Measurements from ENCODE around the gene WDR45.

WDR45 gene

DNA sequence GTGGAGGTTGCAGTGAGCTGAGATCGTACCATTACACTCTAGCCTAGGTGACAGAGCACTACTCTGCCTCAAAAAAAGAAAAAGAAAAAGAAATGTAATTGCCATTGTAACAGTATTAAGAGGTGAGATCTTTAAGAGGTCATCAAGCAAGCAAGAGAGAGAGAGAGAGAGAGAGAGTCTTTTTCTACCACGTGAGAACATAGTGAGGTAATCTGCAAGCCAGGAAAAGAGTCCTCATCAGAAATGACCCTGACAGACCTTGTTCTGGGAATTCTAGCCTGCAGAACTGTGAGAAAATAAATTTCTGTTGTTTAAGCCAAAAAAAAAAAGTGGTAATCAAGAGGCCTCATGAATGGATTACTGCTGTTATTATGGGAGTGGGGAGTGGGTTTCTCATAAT lies 29.0 kb upstream of the WDR45 start:
- TF ChIP-seq, protein P1, sequence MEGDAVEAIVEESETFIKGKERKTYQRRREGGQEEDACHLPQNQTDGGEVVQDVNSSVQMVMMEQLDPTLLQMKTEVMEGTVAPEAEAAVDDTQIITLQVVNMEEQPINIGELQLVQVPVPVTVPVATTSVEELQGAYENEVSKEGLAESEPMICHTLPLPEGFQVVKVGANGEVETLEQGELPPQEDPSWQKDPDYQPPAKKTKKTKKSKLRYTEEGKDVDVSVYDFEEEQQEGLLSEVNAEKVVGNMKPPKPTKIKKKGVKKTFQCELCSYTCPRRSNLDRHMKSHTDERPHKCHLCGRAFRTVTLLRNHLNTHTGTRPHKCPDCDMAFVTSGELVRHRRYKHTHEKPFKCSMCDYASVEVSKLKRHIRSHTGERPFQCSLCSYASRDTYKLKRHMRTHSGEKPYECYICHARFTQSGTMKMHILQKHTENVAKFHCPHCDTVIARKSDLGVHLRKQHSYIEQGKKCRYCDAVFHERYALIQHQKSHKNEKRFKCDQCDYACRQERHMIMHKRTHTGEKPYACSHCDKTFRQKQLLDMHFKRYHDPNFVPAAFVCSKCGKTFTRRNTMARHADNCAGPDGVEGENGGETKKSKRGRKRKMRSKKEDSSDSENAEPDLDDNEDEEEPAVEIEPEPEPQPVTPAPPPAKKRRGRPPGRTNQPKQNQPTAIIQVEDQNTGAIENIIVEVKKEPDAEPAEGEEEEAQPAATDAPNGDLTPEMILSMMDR (conservative IDR thresholded peaks at IDR 0.05; ENCODE audit: low read length), result no peak
- no peak for TF ChIP-seq EZH2phosphoT487 (IDR thresholded peaks at IDR 0.05; ENCODE audit: borderline replicate concordance)

DNA sequence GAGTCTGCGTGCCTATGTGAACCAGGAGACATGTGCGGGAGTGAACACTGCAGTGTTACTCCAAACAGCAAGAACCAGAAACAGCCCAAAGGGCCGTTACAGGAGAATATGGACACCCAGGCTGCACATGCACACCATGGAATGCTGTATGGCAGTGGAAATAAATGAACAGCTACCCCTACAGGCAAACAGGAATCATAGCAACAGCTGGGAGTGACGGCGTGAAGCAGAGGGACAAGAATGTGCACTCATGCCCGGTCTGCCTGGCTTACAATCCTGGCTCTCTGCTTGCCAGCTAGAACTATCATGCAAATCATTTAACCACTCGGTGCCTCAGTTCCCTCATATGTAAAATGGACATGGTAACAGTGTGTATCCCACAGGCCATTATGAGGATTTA lies 27.2 kb upstream of the WDR45 start:
- no peak overlapping the region for H2AFZ ChIP-seq (ENCODE audit: low read length)

More for the DNA sequence above, 29.0 kb upstream of the WDR45 start:
- no peak overlapping the region for H3K9ac ChIP-seq (ENCODE audit: low read depth, low read length, poor library complexity, severe bottlenecking)
- no peaks in the 10 kb centered on the region for H3K9me3 ChIP-seq (ENCODE audit: insufficient read depth, low read depth, low read length)
- no peaks in the 10 kb centered on the region for H3K4me1 ChIP-seq (ENCODE audit: insufficient read depth, low read length, poor library complexity, severe bottlenecking)
- H3K79me2 ChIP-seq (ENCODE audit: insufficient read depth, low read length), result no peaks in the 10 kb centered on the region
- H3K27me3 ChIP-seq (ENCODE audit: insufficient read depth, low read length, poor library complexity, severe bottlenecking), result no peaks in the 10 kb centered on the region
- H4K20me1 ChIP-seq (ENCODE audit: insufficient read depth, low read length, poor library complexity, severe bottlenecking), result no peaks in the 10 kb centered on the region
- no peaks in the 10 kb centered on the region for H3K36me3 ChIP-seq (ENCODE audit: insufficient read depth, low read length)
- H3K4me3 ChIP-seq (ENCODE audit: low read length, poor library complexity, severe bottlenecking), result no peak overlapping the region
- no peaks in the 10 kb centered on the region for H3F3A ChIP-seq (ENCODE audit: low read depth)
- H2AFZ ChIP-seq (ENCODE audit: low read length), result no peak overlapping the region
- no peaks in the 10 kb centered on the region for H3K9me2 ChIP-seq (replicated peaks; ENCODE audit: low read depth, low read length)
- H3K4me2 ChIP-seq (ENCODE audit: low read depth, low read length, poor library complexity, severe bottlenecking), result no peak overlapping the region

DNA sequence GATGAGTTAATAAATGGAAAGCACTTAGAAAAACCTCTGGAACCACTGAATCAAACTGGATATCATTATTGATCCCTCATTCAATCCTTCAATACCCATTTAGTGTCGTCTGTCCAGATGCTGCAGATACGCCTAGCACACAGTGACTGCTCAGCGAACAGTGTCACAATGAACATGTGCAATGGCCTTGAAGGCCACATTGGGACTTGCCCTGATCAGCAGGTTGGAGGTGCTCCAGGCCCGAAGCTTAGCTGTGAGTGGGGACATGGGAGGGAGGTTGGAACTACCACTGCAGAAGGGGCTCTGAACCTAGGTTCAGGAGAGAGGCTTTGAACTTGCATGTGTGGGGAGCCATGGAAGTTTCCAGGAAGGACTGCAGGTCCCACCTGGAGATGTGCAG lies 26.6 kb upstream of the WDR45 start:
- Histone ChIP-seq H3K4me3 (ENCODE audit: low read length, poor library complexity, severe bottlenecking) (no peak overlapping the region), H3K36me3 (ENCODE audit: insufficient read depth, low read length) (no peaks in the 10 kb centered on the region), H4K20me1 (ENCODE audit: insufficient read depth, low read length, poor library complexity, severe bottlenecking) (no peaks in the 10 kb centered on the region), H3K9me3 (ENCODE audit: insufficient read depth, low read depth, low read length) (no peaks in the 10 kb centered on the region), H3F3A (ENCODE audit: low read depth) (no peaks in the 10 kb centered on the region), H3K79me2 (ENCODE audit: insufficient read depth, low read length) (no peaks in the 10 kb centered on the region), H3K4me2 (ENCODE audit: low read depth, low read length, poor library complexity, severe bottlenecking) (no peak overlapping the region), H2AFZ (ENCODE audit: low read length) (no peak overlapping the region), H3K27me3 (ENCODE audit: insufficient read depth, low read length, poor library complexity, severe bottlenecking) (no peaks in the 10 kb centered on the region), H3K4me1 (ENCODE audit: insufficient read depth, low read length, poor library complexity, severe bottlenecking) (no peaks in the 10 kb centered on the region), H3K9me2 (replicated peaks; ENCODE audit: low read depth, low read length) (no peaks in the 10 kb centered on the region), H3K9ac (ENCODE audit: low read depth, low read length, poor library complexity, severe bottlenecking) (no peak overlapping the region)
- no peak for TF ChIP-seq EZH2phosphoT487 (IDR thresholded peaks at IDR 0.05; ENCODE audit: borderline replicate concordance)
- TF ChIP-seq, protein P1 (conservative IDR thresholded peaks at IDR 0.05; ENCODE audit: low read length), result no peak

More for the DNA sequence above, 27.2 kb upstream of the WDR45 start:
- Histone ChIP-seq H3K9ac (ENCODE audit: low read depth, low read length, poor library complexity, severe bottlenecking) (no peak overlapping the region), H3K4me2 (ENCODE audit: low read depth, low read length, poor library complexity, severe bottlenecking) (no peak overlapping the region), H3K9me3 (ENCODE audit: insufficient read depth, low read depth, low read length) (no peaks in the 10 kb centered on the region), H3F3A (ENCODE audit: low read depth) (no peaks in the 10 kb centered on the region), H3K9me2 (replicated peaks; ENCODE audit: low read depth, low read length) (no peaks in the 10 kb centered on the region), H3K4me3 (ENCODE audit: low read length, poor library complexity, severe bottlenecking) (no peak overlapping the region), H3K36me3 (ENCODE audit: insufficient read depth, low read length) (no peaks in the 10 kb centered on the region), H4K20me1 (ENCODE audit: insufficient read depth, low read length, poor library complexity, severe bottlenecking) (no peaks in the 10 kb centered on the region), H3K79me2 (ENCODE audit: insufficient read depth, low read length) (no peaks in the 10 kb centered on the region), H3K4me1 (ENCODE audit: insufficient read depth, low read length, poor library complexity, severe bottlenecking) (no peaks in the 10 kb centered on the region), H3K27me3 (ENCODE audit: insufficient read depth, low read length, poor library complexity, severe bottlenecking) (no peaks in the 10 kb centered on the region)
- TF ChIP-seq, protein P1 (conservative IDR thresholded peaks at IDR 0.05; ENCODE audit: low read length), result peak; percentile 47
- no peak for TF ChIP-seq EZH2phosphoT487 (IDR thresholded peaks at IDR 0.05; ENCODE audit: borderline replicate concordance)
